OCI-M2 (cell line): Measurements from ENCODE around the gene PSME3IP1.
"Not testable (repeated sequence)": the region's sequence is repeated elsewhere in the genome, so short reads cannot be mapped to it uniquely, and the experiment has no call there.

ENCODE experiments used
- DNase-seq: peaks from one replicate; lab custom pipeline; 2025; ENCODE audit not compliant: unreplicated experiment; lab: John Stamatoyannopoulos, UW

PSME3IP1 gene

DNA sequence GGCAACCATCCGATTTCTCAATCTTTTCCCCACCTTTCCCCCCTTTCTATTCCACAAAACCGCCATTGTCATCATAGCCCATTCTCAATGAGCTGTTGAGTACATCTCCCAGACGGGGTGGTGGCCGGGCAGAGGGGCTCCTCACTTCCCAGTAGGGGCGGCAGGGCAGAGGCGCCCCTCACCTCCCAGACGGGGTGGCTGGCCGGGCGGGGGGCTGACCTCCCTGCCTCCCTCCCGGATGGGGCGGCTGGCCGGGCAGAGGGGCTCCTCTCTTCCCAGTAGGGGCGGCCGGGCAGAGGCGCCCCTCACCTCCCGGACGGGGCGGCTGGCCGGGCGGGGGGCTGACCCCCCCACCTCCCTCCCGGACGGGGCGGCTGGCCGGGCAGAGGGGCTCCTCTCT is 14.5 kb upstream of the PSME3IP1 start:
- DNase-seq: not testable (repeated sequence)

DNA sequence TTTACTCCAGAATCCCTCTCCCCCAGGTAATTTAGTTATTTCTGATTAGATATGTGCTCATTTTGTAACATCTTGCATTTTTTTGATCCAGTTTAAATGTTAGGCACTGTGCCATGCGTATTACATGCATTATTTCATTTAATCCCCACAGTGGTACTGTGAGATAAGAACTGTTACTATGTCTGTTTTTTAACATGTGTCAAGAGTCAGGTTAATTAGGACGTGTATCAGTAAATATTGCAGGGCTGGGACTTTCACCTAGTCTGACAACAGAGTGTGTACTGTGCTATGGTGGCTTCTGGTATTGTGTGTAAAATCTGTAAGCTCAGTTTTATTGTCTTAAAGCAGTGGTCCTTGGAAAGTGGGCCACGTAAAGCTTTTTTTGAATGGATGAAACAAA is 10.9 kb upstream of the PSME3IP1 start:
- no peak for DNase-seq

GRCh38 chr16:57196286-57196685 is 10.4 kb upstream of the PSME3IP1 start:
- no peak for DNase-seq

GRCh38 chr16:57194512-57194911 is 8.7 kb upstream of the PSME3IP1 start:
- no peak for DNase-seq

GRCh38 chr16:57192720-57193486 is 7.1 kb upstream of the PSME3IP1 start:
- DNase-seq: no peak

DNA sequence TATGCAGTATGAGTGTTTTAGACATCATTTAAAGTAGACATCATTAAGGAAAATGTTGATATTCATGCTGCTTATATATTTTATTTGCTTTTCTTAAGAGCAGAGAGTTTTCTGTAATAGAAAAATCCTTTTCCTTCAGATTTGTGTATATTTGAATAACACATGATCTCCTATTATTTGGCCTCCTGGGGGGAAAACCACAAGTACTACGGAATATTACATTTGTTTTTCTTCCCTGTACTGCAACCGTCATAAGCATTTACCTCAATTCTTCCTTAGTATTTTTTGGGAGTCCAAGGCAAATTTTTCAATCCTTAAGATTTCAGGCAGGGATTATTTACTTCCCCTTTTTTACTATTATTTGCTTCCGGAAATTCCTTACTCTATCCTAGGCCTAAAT is 6.3 kb upstream of the PSME3IP1 start:
- DNase-seq: no peak

- no peak for DNase-seq
These were observed 5.3 kb upstream of the PSME3IP1 start for GRCh38 chr16:57191056-57191571.

DNA sequence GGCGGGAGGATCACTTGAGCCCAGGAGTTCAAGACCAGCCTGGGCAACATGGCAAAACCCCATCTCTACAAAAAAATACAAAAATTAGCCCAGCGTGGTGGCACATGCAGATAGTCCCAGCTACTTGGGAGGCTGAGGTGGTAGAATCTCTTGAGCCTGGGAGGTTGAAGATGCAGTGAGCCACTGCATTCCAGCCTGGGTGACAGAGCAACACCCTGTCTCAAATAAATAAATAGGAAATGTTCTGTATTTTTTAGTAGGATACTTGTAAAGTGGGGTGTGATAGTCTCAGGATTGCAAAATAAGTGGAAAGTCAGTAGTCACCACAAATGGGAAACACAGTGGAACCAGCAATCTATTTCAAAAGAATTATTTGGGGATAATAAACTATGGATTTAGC is 4.3 kb upstream of the PSME3IP1 start:
- DNase-seq: no peak

DNA sequence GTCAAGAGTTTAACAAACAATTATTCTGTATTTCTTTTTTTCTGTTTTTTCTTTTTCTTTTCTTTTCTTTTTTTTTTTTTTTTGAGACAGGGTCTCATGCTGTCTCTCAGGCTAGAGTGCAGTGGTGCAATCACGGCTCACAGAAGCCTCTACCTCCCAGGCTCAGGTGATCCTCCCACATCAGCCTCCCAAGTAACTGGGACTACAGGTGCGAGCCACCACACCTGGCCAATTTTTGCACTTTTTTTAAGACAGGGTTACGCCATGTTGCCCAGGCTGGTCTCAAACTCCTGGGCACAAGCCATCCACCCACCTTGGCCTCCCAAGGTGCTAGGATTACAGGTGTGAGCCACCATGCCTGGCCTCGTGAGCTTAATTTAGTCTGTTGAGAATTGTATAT is 3.7 kb upstream of the PSME3IP1 start:
- not testable (repeated sequence) for DNase-seq

DNA sequence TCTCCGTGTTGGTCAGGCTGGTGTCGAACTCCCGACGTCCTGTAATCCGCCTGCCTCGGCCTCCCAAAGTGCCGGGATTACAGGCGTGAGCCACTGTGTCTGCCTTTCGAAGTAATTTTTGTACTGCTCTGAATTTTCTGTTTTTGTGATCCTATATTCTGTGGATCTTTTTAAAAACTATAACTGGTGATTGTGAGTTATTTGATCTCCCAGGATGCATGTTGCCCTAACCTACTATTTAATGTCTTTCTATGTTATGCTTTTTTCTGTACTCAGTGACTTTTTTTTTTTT is 2.8 kb upstream of the PSME3IP1 start:
- DNase-seq: no peak

GRCh38 chr16:57187902-57188710 is 2.3 kb upstream of the PSME3IP1 start:
- not testable (repeated sequence) for DNase-seq

DNA sequence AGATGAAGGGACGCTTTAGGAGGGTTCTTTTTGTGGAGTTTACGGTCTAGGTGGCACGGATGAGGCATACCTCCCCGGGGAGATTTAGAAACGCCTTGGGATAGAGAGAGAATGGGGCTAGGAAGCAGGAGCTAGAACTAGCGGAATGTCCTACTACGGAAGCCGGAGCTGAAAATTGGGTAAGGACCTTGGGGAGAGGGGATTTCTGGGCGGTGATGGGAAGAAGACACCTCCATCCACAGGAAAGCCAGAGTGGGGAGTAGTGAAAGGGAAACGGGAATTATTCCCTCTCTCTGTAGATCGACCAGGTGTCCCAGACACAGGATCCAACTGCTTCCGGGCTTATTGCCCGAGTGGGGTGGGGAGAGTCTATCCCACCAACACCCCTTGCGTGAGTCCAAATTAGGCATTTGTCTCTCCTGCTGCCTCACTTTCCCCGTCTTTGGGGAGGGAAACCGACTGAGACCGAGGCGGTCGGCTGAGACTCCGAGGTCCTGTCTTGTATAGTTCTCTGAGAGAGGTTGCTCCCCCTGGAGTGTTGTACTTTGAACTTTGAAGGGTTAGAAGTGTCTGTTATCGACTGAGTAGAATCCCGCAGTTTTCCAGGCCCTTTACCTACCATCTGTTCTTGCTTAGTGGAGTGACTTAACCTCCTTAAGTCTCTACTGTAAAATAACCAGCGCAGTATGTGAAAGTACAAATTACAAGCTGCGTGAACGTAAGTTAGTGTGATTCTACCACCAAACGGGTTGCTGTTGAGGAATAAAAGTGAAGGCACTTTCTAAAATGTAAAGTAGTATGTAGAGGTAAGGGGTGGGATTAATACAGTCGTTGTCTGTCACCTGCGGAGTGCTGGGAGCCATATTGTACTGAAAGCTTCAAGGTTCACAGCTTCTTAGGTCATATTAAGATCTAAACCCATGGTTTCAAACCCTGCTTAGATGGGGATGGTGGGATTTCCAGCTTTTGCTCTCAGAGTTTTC is 1.3 kb upstream of the PSME3IP1 start:
- DNase-seq: no peak

DNA sequence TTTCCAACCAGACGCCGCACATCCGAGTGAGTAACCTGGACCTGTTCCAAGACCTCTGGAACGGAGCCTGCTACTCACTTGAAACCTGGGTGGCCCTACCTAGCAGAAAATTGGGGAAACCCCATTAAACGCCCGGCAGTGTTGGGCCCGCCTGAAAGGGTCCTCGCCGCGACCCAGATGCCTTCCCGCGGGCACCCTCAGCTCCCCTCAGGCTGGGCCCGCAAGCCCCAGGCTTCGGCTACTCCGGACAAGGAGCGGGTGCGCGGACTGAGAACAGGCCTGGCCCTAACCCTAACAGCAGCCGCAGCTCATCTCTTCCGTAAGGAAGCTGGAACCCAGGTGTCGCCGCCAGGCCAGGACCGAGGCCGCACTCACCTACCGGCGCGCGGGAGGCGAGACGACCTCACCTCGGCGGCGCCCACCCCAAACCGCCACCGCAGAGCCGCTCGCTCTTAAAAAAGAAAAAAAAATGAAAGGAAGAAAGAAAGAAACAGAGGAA is 344 bp downstream of the PSME3IP1 start:
- no peak for DNase-seq

GRCh38 chr16:57184887-57185445 is 873 bp downstream of the PSME3IP1 start:
- no peak for DNase-seq

DNA sequence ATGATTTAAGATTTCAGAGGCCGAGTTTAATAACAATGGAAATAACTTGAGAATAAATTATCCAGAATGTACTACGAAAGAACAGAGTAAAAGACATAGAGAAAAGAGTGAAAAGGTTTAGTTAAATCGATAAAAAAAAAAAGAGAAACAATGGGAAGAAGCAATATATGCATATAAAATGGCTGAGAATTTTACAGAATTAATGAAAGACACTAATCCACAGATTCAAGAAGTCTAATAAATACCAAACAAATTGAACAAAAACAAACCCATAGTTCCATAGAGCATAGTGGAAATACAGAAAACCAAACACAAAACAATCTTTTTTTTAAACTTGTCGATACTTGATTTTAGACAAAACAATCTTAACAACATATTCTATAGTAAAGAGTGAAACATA is 1.7 kb downstream of the PSME3IP1 start:
- no peak for DNase-seq

DNA sequence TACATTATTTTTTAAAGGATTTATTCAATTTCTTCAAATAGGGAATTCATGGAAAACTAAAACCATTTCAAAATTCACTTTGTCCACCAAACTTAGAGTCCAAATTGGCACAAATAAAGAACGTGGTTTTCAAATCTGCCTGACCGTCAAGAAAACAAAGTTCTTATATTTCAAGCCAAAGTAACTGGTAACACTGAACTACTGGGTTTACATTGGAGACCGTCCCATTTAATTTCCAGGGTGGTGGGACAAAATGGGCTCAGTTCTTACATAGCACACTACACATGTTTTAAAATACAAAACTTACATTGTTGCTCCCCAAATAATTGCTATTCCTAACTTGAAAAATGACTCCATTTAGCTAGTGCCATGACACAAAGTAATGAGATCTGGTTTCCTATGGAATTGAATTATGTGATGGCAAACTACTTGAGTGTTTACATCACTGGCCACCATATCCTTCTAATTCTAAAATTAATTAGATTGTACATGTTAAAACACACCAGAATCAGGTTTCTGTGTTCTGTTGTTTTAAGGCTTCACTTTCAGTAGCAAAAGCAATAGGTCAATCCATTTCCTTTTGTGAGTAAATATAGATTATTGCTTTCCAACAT is 6.5 kb downstream of the PSME3IP1 start:
- no peak for DNase-seq

DNA sequence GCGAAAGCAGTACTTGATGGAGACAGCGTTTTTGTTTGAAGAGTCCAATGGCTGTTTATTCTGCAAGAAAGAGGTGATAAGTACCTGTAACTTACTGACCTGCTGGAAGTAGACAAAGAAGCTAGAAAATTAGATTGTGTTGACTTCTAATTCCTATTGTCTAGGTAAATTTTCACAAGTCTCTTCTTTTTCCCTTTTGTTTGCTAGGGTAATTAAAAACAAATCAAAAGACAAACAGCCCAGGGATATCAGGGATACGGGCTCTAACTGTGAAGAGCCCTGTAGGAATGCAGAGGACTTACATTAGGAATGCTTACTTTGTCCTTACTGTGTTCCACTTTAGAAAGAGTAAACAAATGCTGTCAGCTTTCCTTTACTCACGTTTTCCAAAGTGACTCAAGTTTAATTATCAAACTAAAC is 7.0 kb downstream of the PSME3IP1 start:
- DNase-seq: no peak

DNA sequence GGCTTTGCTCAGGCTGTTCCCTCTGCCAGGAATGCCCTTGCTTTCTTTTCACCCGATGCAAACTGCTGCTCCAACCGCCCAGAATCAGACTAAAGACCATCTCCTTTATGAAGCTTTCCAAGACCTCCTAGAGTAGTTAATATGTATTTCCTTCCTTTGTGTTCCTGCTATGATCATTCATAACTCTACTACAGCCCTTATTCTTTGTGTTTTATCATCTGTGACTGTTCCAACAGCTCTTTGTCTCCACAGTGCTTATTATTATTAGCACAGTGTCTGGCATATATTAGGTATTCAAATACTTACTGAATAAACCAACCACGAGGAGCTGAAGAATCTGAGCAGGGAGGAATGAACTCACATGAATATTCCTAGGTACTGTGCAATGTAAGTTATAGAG is 7.6 kb downstream of the PSME3IP1 start:
- no peak for DNase-seq

DNA sequence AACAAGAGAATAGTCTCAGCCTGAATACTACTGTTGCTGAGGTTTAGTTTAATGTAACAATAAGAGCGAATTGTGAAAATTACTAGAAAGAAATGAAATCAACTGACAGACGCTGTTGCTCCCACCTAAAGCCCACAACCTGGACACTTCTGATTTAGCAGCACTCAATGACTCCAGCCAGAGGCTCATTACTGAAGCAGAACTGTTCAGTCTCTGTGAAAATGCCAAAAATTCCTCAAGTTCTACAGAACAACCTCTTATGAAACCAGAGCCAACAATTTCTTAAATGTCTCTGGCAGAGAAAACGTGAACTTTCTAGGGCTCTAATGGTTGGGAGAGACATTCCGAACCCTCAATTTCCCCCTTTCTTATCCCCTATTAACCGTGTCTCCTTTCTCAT is 9.9 kb downstream of the PSME3IP1 start:
- DNase-seq: no peak

DNA sequence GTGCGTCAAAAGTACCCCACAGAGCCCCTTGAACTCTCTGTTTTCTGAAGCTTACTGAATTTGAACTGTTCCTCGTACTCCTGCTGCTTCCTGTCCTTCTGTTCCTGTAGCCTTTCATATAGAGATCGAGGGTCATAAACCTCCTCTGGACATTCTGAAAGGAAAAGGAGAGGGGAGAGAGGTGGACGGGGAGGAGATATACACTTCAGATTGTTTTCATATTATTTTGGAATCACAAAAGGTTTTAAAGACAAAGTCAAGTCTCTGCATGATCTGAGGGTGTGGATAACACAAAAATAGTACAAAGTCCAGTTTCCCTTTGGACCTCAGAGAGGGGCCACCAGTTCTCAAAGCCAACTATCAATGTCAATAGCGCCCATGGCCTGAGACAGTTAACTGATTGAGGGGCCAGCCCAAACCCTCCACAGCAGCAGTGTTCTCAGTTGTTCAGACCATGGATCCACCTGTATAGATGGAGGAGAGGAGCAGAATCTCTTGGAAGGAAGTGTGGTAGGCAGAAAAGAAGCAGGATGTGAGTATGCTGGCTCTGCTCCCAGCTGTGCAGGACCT is 13.0 kb downstream of the PSME3IP1 start:
- no peak for DNase-seq
